NCI-H774 (cell line): ENCODE results near the gene ARHGEF19.
"Not testable (repeated sequence)": the region's sequence is repeated elsewhere in the genome, so short reads cannot be mapped to it uniquely, and the experiment has no call there.

Experiments used
- DNase-seq: peaks from one replicate; lab custom pipeline; 2025; lab: John Stamatoyannopoulos, UW

ARHGEF19 gene

GRCh38 chr1:16164213-16165072 is 48.0 kb downstream of the ARHGEF19 start:
- DNase-seq, result peak; percentile 41

DNA sequence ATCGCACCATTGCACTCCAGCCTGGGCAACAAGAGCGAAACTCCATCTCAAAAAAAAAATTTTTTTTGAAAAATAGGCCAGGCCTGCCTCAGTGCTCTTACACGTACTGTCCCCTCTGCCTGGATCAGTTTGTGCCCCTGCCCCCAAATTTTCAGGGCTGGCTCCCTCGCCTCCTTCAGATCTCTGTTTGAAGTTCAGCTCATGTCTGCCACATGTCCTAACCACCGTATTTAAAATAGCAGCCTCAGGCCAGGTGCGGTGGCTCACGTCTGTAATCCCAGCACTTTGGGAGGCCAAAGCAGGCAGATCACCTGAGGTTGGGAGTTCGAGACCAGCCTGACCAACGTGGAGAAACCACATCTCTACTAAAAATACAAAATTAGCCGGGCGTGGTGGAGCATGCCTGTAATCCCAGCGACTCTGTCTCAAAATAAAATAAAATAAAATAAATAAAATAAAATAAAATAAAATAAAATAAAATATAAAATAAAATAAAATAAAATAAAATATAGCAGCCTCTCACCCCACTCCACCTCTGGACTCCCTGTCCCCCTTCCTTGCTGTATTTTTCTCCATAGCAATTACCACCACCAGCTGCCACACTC is 48.7 kb downstream of the ARHGEF19 start:
- not testable (repeated sequence) for DNase-seq

DNA sequence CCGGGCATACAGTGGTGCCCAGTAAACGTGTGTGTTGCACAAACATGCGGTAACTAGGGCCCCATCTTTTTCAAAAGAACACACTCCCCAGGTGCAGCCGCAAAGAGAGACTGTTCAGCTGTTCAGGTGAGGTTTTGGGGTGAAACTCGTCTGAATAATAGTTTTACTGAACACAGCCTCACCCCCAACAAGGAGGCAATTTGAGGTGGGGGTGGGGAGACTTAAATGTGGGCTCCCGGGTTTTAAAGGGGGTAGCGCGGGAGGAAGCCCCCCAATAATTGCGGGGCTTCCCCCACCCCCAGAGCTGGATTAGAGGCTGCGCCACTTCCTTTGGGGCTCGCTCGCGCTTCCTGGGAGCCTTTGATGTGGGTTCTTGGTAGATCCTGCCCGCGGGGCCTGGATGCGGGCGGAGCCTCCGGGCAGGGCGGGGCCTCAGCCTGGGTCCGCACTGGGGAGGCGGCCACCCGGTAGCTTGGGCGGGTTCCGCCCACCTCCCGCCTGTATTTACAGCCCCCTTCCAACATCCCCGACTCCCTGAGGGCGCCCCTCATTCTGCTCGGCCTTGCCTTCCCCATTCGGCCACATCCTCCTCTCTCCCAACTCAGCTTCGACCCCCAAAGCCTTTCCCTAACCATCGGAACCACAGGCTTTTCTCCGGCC is 50.2 kb downstream of the ARHGEF19 start:
- DNase-seq, result no peak

DNA sequence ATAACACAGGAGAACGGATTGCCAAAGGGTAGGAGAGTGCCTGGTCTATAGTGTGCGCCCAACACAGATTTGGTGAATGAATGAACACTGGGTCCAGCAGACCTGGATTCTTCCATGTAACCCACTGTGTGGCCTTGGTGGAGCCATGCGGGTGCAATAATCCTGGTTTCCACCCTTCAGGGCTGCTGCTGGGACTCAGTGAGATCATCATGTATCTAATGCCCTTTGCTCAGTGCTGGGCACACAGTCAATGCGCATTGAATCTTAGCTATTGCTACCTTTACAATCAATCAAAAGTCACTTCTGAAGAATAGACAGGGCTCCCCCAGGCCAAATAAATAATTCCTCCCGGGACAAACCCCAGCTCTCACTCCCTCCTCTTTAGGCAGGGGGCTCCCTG is 50.7 kb downstream of the ARHGEF19 start:
- no peak for DNase-seq

GRCh38 chr1:16158993-16159831 is 53.2 kb downstream of the ARHGEF19 start:
- DNase-seq, result no peak

DNA sequence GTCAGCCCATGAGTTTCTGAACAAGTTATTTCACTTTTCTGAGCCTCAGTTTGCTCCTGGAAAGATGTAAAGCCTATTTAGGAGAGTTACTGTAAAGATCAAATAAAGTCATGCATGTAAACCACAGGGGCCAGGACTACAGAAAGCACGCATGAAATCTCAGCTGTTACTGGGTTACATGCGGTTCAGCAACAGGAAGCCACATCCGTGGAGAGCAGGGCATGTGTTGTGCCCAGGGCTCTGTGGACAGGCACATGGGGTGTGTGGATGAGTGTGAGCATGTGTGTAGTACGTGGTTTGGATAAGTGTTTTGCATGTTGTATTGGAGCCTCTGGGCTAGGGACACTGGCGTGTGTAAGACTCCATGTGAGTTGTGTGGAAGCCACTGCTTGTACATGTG is 54.4 kb downstream of the ARHGEF19 start:
- DNase-seq, result no peak

DNA sequence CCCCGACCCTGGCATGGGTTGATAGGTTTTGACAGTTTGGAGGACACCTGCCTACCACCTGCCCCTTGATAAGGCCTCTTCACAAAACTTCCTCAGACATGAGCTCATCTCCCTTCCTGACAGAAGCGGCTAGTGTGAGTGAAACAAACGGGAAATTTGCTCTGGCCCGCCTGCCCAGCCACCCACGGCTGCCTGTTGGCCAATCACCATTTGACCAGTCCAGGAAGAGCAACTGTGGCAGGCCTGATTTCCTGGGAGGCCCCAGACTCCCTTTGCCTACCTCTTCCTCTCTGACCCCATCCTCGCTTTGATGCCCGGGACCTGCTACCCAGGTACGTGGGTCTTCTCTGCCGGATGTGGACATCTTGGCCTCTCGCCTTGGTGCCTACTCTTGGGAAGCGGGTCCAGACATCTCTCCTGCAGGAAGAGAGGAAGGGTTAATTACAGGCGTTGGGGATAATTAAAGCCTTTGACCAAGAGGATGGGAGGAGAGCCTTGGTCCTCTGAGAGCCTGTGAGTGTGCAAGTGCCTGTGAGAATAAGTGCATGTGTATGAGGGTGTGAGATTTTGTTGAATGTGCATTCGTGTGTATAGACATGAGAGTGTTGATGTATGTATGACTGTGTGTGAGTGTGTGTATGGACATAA is 55.5 kb downstream of the ARHGEF19 start:
- DNase-seq, result no peak

DNA sequence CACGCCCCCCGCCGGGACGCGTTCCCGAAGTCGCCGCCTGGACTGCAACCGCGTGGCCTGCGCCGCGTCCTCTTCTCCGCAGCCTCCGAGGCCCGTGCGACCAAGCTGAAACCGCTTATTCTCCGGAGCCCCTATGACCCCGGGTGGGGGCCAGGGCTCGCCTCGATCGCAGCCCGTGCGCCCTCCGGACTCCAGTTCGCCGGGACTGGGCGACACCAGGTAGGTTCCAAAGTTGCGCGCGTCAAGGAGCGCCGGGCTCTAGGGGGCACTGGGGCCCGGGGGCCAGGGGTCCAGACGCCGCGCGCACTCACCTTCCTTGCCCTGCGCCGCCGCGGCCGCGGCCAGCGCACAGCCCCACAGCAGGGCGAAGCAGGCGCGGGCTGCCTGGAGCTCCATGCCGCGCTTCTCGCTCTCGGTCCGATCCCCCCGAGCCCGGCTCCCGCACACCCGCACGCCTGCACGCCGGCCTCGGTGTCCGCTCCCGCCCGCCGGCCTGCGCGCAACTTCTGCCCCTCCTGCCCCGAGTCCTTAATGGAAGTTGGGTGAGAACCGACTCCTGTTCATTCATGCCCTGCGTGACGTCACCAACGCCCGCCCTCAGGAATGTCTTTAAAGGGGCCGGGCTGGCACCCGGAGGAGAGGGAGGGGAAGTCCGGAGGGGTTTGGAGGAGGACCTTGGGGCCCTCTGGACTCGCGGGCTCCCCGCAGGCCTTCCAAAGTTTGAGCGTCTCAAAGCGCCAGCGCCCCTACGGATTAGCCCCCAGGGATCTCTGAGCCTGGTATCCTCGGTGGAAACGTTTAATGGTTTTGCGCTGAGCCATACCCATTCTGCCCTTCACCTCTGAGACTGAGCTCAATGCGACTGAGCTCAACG is 56.7 kb downstream of the ARHGEF19 start, which contains the start of gene EPHA2:
Gene EPHA2 (minus strand): TSS at position 533 of the 874 bp plus-strand sequence. CDS start 137 bp downstream, at position 396.
- DNase-seq, result no peak

DNA sequence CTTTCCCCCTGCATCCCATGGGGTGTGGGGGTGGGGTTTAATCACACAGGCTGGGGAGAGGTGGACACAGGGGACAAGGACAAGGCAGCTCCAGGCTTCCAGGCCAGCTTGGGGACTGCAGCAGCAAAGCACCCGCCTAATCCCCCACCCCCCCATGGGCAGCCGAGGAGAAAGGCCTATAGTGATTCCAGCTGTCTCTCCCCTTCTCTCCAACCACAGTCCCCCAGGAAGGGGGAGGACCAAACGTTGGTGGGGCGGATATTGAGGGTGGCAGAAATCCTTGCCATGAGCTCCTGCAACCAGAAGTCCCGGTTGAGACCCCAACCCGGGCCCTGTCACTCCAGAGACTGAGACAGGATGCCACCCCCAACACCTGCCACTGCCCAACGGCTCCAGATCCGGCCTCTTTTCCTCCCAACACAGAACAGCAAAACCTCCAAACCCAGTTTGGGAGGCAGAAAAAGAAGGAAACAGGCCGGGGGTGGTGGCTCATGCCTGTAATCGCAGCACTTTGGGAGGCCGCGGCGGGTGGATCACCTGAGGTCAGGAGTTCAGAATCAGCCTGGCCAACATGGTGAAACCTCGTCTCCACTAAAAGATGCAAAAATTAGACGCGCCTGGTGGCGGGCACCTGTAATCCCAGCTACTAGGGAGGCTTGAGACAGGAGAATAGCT is 58.3 kb downstream of the ARHGEF19 start:
- DNase-seq, result no peak

GRCh38 chr1:16153096-16153998 is 59.1 kb downstream of the ARHGEF19 start:
- no peak for DNase-seq

DNA sequence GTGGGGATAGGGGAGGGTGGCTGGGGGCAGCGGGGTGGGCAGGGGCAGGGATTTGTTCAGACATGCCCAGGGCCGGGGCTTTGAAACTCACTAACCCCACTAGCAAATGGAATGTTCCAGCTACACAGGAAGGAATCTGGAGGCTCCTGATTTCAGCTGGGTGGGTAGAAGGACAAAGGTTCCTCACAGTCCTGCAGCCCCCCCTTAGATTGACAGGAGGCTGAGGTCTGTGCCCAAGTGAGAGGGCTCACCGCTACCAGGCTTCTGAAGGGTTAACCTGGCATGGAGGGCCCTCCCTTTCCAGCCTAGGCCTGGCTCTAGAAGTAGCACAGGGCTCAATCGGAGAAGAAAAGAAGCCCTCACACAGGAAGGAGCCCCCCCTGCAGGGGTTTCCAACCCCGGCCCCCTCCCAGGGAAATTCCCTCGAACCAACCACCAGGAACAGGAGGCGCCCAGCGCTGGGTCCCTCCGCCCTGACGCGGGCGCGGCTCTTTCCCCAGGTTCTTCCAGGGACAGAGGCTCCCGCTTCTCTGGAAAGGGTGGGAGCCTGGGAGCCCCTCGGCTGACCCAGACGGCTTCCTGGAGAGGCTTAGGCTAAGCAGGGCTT is 59.9 kb downstream of the ARHGEF19 start:
- no peak for DNase-seq

GRCh38 chr1:16151995-16152384 is 60.5 kb downstream of the ARHGEF19 start:
- DNase-seq, result no peak

DNA sequence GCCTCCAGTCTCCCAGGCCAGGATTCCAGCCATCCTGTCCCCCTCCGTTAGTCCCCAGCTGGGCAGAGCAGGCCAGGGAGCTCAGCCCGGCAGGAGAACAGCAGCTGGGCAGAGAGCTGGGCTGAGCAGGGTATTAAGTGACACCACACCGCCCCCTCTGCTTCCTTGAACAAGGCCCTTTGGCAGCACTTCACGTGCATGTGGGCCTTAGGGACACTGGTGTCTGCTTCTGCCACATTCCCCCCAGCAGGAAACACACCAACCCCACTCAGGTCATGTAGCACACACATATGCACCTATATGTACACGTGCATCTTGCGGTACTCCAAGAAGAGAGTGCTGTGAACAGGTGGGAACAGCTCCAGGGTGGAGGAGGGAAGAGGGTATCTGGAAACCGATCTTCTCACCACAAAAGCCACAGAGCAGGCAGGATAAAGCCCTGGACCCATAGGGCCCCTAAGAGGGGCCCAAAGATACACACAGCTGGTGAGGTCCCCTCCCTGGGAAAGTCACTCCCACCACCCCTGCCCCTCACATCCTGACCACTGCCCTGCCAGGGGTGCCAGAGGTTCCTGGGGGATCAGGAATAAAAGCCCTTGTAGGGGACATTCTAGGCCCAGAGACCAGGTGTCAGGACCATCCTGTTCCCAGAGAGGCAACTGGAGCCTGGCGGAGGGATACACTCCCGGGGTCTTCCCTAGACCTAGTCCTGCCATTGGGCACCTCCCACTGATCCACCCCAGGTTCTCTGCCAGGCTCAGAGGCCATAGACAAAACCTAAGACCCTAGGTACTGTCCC is 61.1 kb downstream of the ARHGEF19 start:
- no peak for DNase-seq

DNA sequence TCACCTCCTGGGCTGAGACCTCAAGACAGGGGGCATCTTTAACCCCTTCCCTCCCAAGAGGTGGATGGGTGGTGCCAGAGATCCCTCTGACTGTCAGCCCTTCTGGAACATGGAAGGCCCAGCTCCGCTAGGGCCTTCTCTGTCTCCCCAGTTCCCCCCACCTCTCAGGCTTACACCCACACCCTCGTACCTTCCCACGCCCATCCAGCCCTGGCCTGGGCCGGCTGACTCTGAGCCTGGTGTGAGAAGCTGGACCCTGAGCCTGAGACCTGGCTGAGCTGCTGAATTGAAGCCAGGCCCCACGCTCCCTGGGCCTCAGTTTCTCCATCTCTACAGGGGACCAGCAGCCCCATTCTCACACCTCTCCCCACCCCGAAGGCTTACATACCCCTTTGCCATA is 61.9 kb downstream of the ARHGEF19 start:
- DNase-seq, result no peak

DNA sequence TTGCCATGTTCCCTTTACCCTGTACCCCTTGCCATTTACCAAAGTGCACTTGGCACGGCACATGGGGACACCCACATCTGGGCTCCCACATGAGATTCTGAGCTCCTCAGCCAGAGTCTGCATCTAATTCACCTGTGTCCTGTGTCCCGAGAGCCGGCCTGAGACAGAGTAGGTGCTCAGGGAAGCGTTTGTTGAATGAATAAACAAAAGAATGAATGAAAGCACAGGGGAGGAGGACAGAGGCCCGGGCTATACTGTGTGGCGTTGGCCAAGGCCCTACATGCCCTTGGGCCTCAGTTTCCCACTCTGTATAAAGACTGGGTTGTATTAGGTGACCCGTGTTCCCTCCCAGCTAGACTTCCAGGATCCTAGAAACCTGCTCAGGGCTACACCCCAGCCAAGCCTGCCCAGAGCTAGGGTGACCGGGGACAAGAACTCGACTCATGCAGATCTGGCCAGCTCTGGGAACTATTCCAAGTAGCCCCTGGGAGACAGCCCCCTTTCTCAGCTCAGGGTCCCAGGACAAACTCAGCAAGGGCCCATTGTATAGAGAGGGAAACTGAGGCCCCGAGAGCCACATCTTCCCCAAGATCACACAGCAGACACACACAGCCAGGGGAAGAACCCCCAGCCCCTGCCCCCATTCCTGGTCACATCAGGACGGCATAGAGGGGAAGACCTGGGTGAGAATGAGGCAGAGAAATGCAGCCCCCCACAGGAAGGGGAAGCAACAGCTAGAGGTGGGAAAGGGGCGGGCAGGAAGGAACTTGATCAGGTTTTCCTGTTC is 62.6 kb downstream of the ARHGEF19 start:
- no peak for DNase-seq

- no peak for DNase-seq
Measured at GRCh38 chr1:16149146-16149545, 63.3 kb downstream of the ARHGEF19 start.
